Hepatocyte (in vitro differentiated cells): Measurements from ENCODE around the gene CLTCL1. TPM values are rescaled to one million over a fixed set of nuclear protein-coding genes. Genes with fewer than 3 reads are reported as not detected.

ENCODE experiments used
- DNase-seq: peaks from one replicate; pipeline ENCODE4 v3.0.0-alpha.2; 2016; ENCODE audit warnings: low spot score
- H2AFZ ChIP-seq: fragments of 200-600 bp; sonication (generic); 2 replicates; pipeline ENCODE4 v1.6.0; 2016; ENCODE audit warnings: antibody characterized with exemption, mild to moderate bottlenecking
- H3K27ac ChIP-seq: fragments of 200-600 bp; sonication (generic); 2 replicates; pipeline ENCODE4 v1.5.1; 2016; ENCODE audit warnings: mild to moderate bottlenecking
- H3K27me3 ChIP-seq: fragments of 200-600 bp; sonication (generic); 2 replicates; pipeline ENCODE4 v1.6.1; 2016
- H3K36me3 ChIP-seq: fragments of 200-600 bp; sonication (generic); replicated peaks from 2 replicates; pipeline ENCODE4 v1.5.1; 2016; ENCODE audit warnings: low read depth; ENCODE audit not compliant: insufficient read depth
- H3K4me1 ChIP-seq: fragments of 200-600 bp; sonication (generic); 2 replicates; pipeline ENCODE4 v1.5.1; 2016; ENCODE audit warnings: mild to moderate bottlenecking, moderate library complexity; ENCODE audit not compliant: insufficient read depth
- H3K4me2 ChIP-seq: fragments of 200-600 bp; sonication (generic); 2 replicates; pipeline ENCODE4 v1.6.0; 2016
- H3K4me3 ChIP-seq: fragments of 200-600 bp; sonication (generic); 2 replicates; pipeline ENCODE4 v1.5.1; 2016; ENCODE audit warnings: mild to moderate bottlenecking
- H3K79me2 ChIP-seq: fragments of 200-600 bp; sonication (generic); 2 replicates; pipeline ENCODE4 v1.6.0; 2017; ENCODE audit warnings: mild to moderate bottlenecking
- H3K9me2 ChIP-seq: fragments of 200-600 bp; sonication (generic); replicated peaks from 2 replicates; pipeline ENCODE4 v1.6.0; 2017; ENCODE audit warnings: mild to moderate bottlenecking; ENCODE audit not compliant: insufficient read depth
- H3K9me3 ChIP-seq: fragments of 200-600 bp; sonication (generic); 2 replicates; pipeline ENCODE4 v1.5.1; 2016; ENCODE audit warnings: low read depth, mild to moderate bottlenecking
- H4K20me1 ChIP-seq: fragments of 200-600 bp; sonication (generic); 2 replicates; pipeline ENCODE4 v1.6.0; 2016; ENCODE audit warnings: mild to moderate bottlenecking; ENCODE audit not compliant: insufficient read depth, poor library complexity, severe bottlenecking
- EZH2 ChIP-seq: fragments of 200-600 bp; sonication (generic); IDR thresholded peaks from 2 replicates; pipeline ENCODE4 v1.6.1; 2016; ENCODE audit warnings: antibody characterized with exemption, mild to moderate bottlenecking, borderline replicate concordance
- EZH2phosphoT487 ChIP-seq: fragments of 200-600 bp; sonication (generic); IDR thresholded peaks from one replicate; pipeline ENCODE4 v1.6.1; 2018; ENCODE audit warnings: antibody characterized with exemption, mild to moderate bottlenecking, low read depth, moderate library complexity; ENCODE audit not compliant: unreplicated experiment, severe bottlenecking
- WGBS: methylation state at CpG from one replicate; pipeline ENCODE4 v1.1.6; 2016; ENCODE audit warnings: low lambda C conversion rate; ENCODE audit errors: missing lambda C conversion rate; 5-methylcytosine and 5-hydroxymethylcytosine counted together
- polyA plus RNA-seq: library from polyadenylated mRNA; unstranded; fragments of >200 nt; fragmentation: Nextera tagmentation; extraction: Ambion mirVana; gene quantifications from 2 replicates; pipeline ENCODE4 v1.2.1, GENCODE V29; 2016
- total RNA-seq: library from RNA; depleted of rRNA; stranded (reverse); fragments of >200 nt; gene quantifications from 2 replicates; pipeline ENCODE4 v1.2.3, GENCODE V29; 2014
- TF ChIP-seq, protein P1 (sequence below): fragments of 200-600 bp; sonication (generic); IDR thresholded peaks from 2 replicates; pipeline ENCODE4 v1.5.1; 2016; ENCODE audit warnings: antibody characterized with exemption, mild to moderate bottlenecking; ENCODE audit not compliant: poor library complexity

Gene CLTCL1
- total and polyA plus RNA-seq, 2 experiments from 2014 or later: 2.2 to 3.7 TPM

DNA sequence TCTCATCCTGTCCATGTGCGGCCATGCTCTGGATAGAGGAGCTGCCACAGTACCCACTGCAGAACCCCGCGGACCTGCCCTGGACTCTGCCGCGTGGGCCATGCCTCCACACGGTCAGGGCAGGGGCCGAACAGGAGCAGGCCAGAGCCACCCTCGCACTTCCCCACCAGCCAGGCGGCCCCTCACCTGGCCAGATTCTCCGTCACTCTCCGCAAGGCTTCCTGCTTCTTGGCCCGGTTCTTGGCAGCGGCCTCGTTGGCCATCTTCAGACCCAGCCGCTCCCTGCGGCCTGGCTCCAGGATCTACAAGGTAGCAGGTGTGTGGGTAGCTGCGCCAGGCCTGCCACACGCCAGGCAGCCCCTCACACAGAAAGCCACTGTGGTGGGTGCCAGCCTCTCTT is 156.6 kb downstream of the CLTCL1 start:
- Histone ChIP-seq H3K27ac (no peak overlapping the region), H3K4me2 (no peak overlapping the region), H3K9me2 (no peaks in the 10 kb centered on the region), H3K9me3 (no peaks in the 10 kb centered on the region), H3K4me1 (no peaks in the 10 kb centered on the region), H3K27me3 (no peaks in the 10 kb centered on the region), H4K20me1 (no peaks in the 10 kb centered on the region), H2AFZ (no peak overlapping the region), H3K79me2 (no peaks in the 10 kb centered on the region), H3K4me3 (no peak overlapping the region), H3K36me3 (no peaks in the 10 kb centered on the region)
- DNase-seq: no peak
- TF ChIP-seq EZH2: no peak
- WGBS: 98% methylated on average over 9 of the region's 18 CpGs

DNA sequence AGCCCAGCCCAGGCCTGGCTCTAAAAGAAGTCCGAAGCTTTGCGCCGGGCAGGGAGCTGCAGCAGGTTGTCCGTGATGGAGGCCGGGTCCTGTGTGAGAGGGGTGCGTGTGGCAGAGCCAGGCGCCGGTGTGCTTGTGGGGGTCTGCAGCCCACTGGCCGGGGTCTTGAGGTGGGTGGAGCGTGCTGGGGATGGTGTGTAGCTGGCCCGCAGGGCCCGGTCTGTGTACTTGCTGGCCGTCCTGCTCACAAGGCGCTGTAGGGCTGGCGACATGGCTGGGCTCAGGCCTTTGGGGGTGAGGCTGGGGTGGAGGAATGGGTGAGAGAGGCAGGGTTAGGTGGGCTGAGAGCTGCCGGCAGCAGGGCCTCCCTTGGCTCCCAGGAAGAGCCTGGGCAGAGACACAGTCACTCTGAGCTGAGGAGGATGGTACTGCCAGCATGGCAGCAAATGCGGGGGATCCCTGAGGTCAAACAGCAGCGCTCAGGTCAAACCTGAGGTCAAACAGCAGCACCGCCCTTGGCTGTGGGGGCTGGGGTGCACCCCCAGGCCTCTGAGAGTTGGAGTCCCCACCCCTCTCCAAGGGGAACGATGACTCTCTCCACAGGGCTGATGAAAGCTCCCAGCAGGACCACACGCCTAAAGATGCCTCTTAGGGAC is 157.2 kb downstream of the CLTCL1 start:
- H3K36me3 ChIP-seq: no peaks in the 10 kb centered on the region
- no peaks in the 10 kb centered on the region for H3K27me3 ChIP-seq
- TF ChIP-seq EZH2phosphoT487: no peak
- TF ChIP-seq, protein P1, sequence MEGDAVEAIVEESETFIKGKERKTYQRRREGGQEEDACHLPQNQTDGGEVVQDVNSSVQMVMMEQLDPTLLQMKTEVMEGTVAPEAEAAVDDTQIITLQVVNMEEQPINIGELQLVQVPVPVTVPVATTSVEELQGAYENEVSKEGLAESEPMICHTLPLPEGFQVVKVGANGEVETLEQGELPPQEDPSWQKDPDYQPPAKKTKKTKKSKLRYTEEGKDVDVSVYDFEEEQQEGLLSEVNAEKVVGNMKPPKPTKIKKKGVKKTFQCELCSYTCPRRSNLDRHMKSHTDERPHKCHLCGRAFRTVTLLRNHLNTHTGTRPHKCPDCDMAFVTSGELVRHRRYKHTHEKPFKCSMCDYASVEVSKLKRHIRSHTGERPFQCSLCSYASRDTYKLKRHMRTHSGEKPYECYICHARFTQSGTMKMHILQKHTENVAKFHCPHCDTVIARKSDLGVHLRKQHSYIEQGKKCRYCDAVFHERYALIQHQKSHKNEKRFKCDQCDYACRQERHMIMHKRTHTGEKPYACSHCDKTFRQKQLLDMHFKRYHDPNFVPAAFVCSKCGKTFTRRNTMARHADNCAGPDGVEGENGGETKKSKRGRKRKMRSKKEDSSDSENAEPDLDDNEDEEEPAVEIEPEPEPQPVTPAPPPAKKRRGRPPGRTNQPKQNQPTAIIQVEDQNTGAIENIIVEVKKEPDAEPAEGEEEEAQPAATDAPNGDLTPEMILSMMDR: no peak
- no peak for TF ChIP-seq EZH2
- no peak for DNase-seq
- H3K27ac ChIP-seq: no peak overlapping the region
- no peak overlapping the region for H2AFZ ChIP-seq
- no peaks in the 10 kb centered on the region for H4K20me1 ChIP-seq
- no peaks in the 10 kb centered on the region for H3K9me2 ChIP-seq
- H3K4me3 ChIP-seq: no peak overlapping the region
- no peak overlapping the region for H3K4me2 ChIP-seq
- H3K4me1 ChIP-seq: no peaks in the 10 kb centered on the region
- no peaks in the 10 kb centered on the region for H3K79me2 ChIP-seq
- H3K9me3 ChIP-seq: no peaks in the 10 kb centered on the region
- WGBS: 98% methylated on average over 19 of the region's 21 CpGs

DNA sequence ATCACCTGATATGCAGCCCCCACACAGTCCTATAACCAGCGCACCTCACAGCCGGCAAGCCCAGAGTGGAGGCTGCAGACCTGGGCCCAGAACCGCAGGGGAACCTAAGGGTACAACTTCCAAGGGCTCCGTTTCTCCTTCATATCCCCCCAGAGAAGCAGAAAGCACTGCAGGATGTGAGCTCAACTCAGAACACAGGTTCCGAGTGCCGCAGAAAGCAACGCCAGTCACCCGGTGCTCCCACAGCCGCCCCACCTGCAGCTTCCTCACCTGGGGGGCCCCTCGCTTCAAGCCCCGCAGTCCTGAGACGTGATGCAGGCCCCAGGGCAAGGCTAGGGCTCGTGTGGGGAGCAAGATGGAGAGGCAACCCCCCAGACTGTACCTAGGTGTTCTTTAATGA is 158.0 kb downstream of the CLTCL1 start:
- Histone ChIP-seq H3K79me2 (no peaks in the 10 kb centered on the region), H3K4me3 (no peak overlapping the region), H3K27ac (no peak overlapping the region), H3K9me3 (no peaks in the 10 kb centered on the region), H4K20me1 (no peaks in the 10 kb centered on the region), H2AFZ (no peak overlapping the region), H3K9me2 (no peaks in the 10 kb centered on the region), H3K27me3 (no peaks in the 10 kb centered on the region), H3K4me1 (no peaks in the 10 kb centered on the region), H3K36me3 (no peaks in the 10 kb centered on the region), H3K4me2 (no peak overlapping the region)
- no peak for TF ChIP-seq EZH2phosphoT487
- TF ChIP-seq, protein P1: no peak
- no peak for DNase-seq
- 99% methylated on average over 13 of the region's 13 CpGs for WGBS

DNA sequence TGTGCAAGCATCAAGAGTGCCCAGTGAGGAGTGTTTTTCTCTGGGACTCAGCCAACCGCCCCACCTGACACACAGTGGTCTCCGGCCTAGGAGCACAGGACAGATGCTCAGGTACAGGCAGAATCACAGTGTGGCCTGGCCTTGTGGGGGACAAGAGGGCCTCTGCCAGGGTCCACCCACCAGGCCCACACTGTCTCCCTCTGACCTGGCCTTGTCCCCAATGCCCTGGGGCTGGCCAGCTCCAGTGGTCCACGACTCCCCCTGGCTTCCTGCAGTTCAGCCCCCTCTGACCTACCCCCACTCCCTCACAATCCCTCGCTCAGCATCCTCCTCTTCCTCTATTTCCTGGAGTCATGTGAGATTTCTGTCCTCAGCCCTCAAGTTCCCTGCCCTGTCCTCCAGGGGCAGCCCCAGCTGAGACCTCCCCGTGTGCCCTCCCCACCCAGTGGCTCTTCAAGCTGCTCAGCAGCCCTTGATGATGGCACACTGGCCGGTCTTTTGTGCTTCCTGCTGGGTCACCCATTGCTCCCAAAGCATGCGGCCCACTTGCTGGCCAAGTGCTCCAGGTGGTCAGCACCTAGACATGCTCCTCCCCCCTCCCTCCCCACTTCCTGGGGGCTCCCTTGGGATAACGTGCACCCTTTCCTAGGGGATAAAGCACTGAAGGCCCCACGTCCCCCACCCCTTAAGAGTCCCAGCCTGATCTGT is 158.7 kb downstream of the CLTCL1 start:
- no peak for TF ChIP-seq EZH2phosphoT487
- no peak for TF ChIP-seq EZH2
- TF ChIP-seq, protein P1: no peak
- WGBS: 96% methylated on average over 9 of the region's 9 CpGs
- no peak overlapping the region for H3K27ac ChIP-seq
- H3K4me1 ChIP-seq: no peaks in the 10 kb centered on the region
- no peaks in the 10 kb centered on the region for H3K9me3 ChIP-seq
- H3K4me2 ChIP-seq: no peak overlapping the region
- no peaks in the 10 kb centered on the region for H3K36me3 ChIP-seq
- no peak for DNase-seq
- no peaks in the 10 kb centered on the region for H3K9me2 ChIP-seq
- H3K79me2 ChIP-seq: no peaks in the 10 kb centered on the region
- H3K4me3 ChIP-seq: no peak overlapping the region
- no peak overlapping the region for H2AFZ ChIP-seq
- H3K27me3 ChIP-seq: no peaks in the 10 kb centered on the region
- H4K20me1 ChIP-seq: no peaks in the 10 kb centered on the region
